MCF 10A (cell line): ENCODE data around the gene DGKD. TPM values are rescaled to one million over a fixed set of nuclear protein-coding genes. Genes with fewer than 3 reads are reported as not detected.

Experiments
- BruUV-seq: library from RNA; stranded (reverse); fragments of 400-500 nt; replicated peaks from 2 replicates; lab custom pipeline; 2021; lab: Mats Ljungman, UMichigan
- CTCF ChIA-PET: fragments of 300-600 bp; sonication (Branson Sonifier 250); formaldehyde crosslinking; extraction: SDS; loops from one replicate; lab custom pipeline; 2021; ENCODE audit warnings: antibody characterized with exemption, inconsistent platforms; lab: Yijun Ruan, JAX
- POLR2A ChIA-PET: fragments of 300-600, 350-650 bp; sonication (Branson Sonifier 250); formaldehyde crosslinking; extraction: SDS; loops from one replicate; lab custom pipeline; 2020; ENCODE audit warnings: antibody characterized with exemption, inconsistent platforms; lab: Yijun Ruan, JAX
- DNase-seq: peaks from one replicate; pipeline ENCODE4 v3.0.0-alpha.2; 2018; ENCODE audit not compliant: unreplicated experiment
- H3K27ac Mint-ChIP-seq: one replicate; pipeline ENCODE4 v1.8.0; 2022; ENCODE audit warnings: mild to moderate bottlenecking, low read depth, mixed read lengths; ENCODE audit not compliant: unreplicated experiment
- H3K27me3 Mint-ChIP-seq: one replicate; pipeline ENCODE4 v1.8.0; 2022; ENCODE audit warnings: mixed read lengths; ENCODE audit not compliant: insufficient read depth, unreplicated experiment
- H3K36me3 Mint-ChIP-seq: one replicate; pipeline ENCODE4 v1.8.0; 2022; ENCODE audit warnings: mild to moderate bottlenecking, moderate library complexity, mixed read lengths; ENCODE audit not compliant: insufficient read depth, unreplicated experiment
- H3K4me1 Mint-ChIP-seq: one replicate; pipeline ENCODE4 v1.8.0; 2022; ENCODE audit warnings: mixed read lengths; ENCODE audit not compliant: insufficient read depth, unreplicated experiment
- H3K4me3 Mint-ChIP-seq: one replicate; pipeline ENCODE4 v1.8.0; 2022; ENCODE audit warnings: mild to moderate bottlenecking, moderate library complexity, mixed read lengths; ENCODE audit not compliant: unreplicated experiment
- H3K9me3 Mint-ChIP-seq: one replicate; pipeline ENCODE4 v1.8.0; 2022; ENCODE audit warnings: mixed read lengths; ENCODE audit not compliant: unreplicated experiment
- CTCF ChIP-seq: fragments of 200-600 bp; IDR thresholded peaks from one replicate; pipeline ENCODE4 v1.8.0; 2022; ENCODE audit warnings: antibody characterized with exemption, mild to moderate bottlenecking; ENCODE audit not compliant: unreplicated experiment
- intact Hi-C: fragments of 100-400 bp; cut with micrococcal nuclease; formaldehyde crosslinking; loops from 2 replicates; pipeline ENCODE4 v1.14.1; 2022
- total RNA-seq: library from RNA; stranded (reverse); gene quantifications from 2 replicates; pipeline ENCODE4 v1.2.3, GENCODE V29; 2022

DGKD gene
- total RNA-seq, 1 experiment from 2014 or later = 59.1 TPM

GRCh38 chr2:233486778-233487552, 132.7 kb downstream of the DGKD start:
- peak overlapping the region; percentile 84 for H3K27ac Mint-ChIP-seq
- CTCF ChIA-PET = interaction anchor here (0.7 kb wide), 1 partner anchor 226 kb away, joined by 3 read pairs; no protein-coding TSS in a partner anchor
- peak; percentile 63 for DNase-seq
- H3K4me1 Mint-ChIP-seq = peaks cover 39% of the 10 kb centered on the region
- POLR2A ChIA-PET = interaction anchor here (0.6 to 1.0 kb wide), 2 partner anchors 80 to 133 kb away, joined by 3 read pairs; partner anchors contain the start of genes DGKD and USP40
- H3K36me3 Mint-ChIP-seq = peaks cover 58% of the 10 kb centered on the region
- no peaks in the 10 kb centered on the region for H3K27me3 Mint-ChIP-seq
- no TSS peak for BruUV-seq
- intact Hi-C loops = loop anchor here (2.0 to 5.0 kb wide), 2 partner anchors 225 to 346 kb away; partner anchors contain the start of gene UGT1A5
- no peak for TF ChIP-seq CTCF
- peak overlapping the region; percentile 36 for H3K4me3 Mint-ChIP-seq
- H3K9me3 Mint-ChIP-seq = no peaks in the 10 kb centered on the region

GRCh38 chr2:233487748-233488345, 133.6 kb downstream of the DGKD start:
- CTCF ChIA-PET = interaction anchor here (0.5 to 0.7 kb wide), 2 partner anchors 55 to 225 kb away, joined by 3 to 8 read pairs; no protein-coding TSS in a partner anchor
- intact Hi-C loops = loop anchor here (2.0 to 5.0 kb wide), 2 partner anchors 224 to 345 kb away; partner anchors contain the start of gene UGT1A5

GRCh38 chr2:233489143-233489542, 134.8 kb downstream of the DGKD start:
- no peaks in the 10 kb centered on the region for H3K9me3 Mint-ChIP-seq
- no TSS peak for BruUV-seq
- CTCF ChIA-PET = interaction anchor here (0.6 kb wide), 1 partner anchor 228 kb away, joined by 5 read pairs; no protein-coding TSS in a partner anchor
- intact Hi-C loops = loop anchor here (5.0 kb wide), 1 partner anchor 223 kb away; the partner anchor contains the start of gene UGT1A5
- peak overlapping the region; percentile 84 for H3K27ac Mint-ChIP-seq
- TF ChIP-seq CTCF = no peak
- no peaks in the 10 kb centered on the region for H3K27me3 Mint-ChIP-seq
- H3K4me3 Mint-ChIP-seq = no peak overlapping the region
- peaks cover 40% of the 10 kb centered on the region for H3K36me3 Mint-ChIP-seq
- DNase-seq = no peak
- H3K4me1 Mint-ChIP-seq = peaks cover 55% of the 10 kb centered on the region
- POLR2A ChIA-PET = interaction anchor here (0.6 to 2.8 kb wide), 5 partner anchors 36 to 219 kb away, joined by 3 to 14 read pairs (median 5); no protein-coding TSS in a partner anchor

More at GRCh38 chr2:233487748-233488345, 133.6 kb downstream of the DGKD start:
- TF ChIP-seq CTCF = no peak
- Mint-ChIP-seq H3K4me1 (peaks cover 48% of the 10 kb centered on the region), H3K27me3 (no peaks in the 10 kb centered on the region), H3K9me3 (no peaks in the 10 kb centered on the region), H3K4me3 (peak overlapping the region; percentile 49), H3K36me3 (peaks cover 49% of the 10 kb centered on the region), H3K27ac (peak overlapping the region; percentile 84)
- DNase-seq = no peak
- no TSS peak for BruUV-seq
- POLR2A ChIA-PET = interaction anchor here (0.7 to 2.8 kb wide), 8 partner anchors 11 to 219 kb away, joined by 3 to 14 read pairs (median 4); partner anchors contain the start of gene USP40
